ENCODE results near the gene GRWD1. TPM values are rescaled to one million over a fixed set of nuclear protein-coding genes. Genes with fewer than 3 reads are reported as not detected.

The GRWD1 gene
- total RNA-seq, 2 donors from 2014 or later = 36.6 to 39.2 TPM

DNA sequence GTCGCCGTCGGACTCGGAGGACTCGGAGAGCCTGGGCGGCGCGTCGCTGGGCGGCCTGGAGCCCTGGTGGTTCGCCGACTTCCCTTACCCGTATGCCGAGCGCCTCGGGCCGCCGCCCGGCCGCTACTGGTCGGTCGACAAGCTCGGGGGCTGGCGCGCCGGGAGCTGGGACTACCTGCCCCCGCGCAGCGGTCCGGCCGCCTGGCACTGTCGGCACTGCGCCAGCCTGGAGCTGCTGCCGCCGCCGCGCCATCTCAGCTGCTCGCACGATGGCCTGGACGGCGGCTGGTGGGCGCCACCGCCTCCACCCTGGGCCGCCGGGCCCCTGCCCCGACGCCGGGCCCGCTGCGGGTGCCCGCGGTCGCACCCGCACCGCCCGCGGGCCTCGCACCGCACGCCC is 2.5 kb upstream of the GRWD1 start:
- peak; percentile 66 for DNase-seq
- Mint-ChIP-seq H3K27me3 (ENCODE audit: insufficient read depth) (peaks cover 31% of the 10 kb centered on the region), H3K9me3 (no peaks in the 10 kb centered on the region), H3K4me1 (peaks cover 14% of the 10 kb centered on the region), H3K36me3 (ENCODE audit: low read depth) (peaks cover 17% of the 10 kb centered on the region), H3K27ac (no peak overlapping the region), H3K4me3 (no peak overlapping the region)
- no peak overlapping the region for H3K9ac ChIP-seq (ENCODE audit: extremely low read depth, low read length, poor library complexity, severe bottlenecking)
- H3K4me3 ChIP-seq (ENCODE audit: low read length) = no peak overlapping the region
- WGBS, 2 experiments (ENCODE audit: insufficient coverage in 1 of 2, insufficient read length in 1 of 2) = 44 to 66% methylated on average over 25 to 60 of the region's 60 CpGs
- H3K9me3 ChIP-seq (ENCODE audit: control insufficient read depth, low read length) = no peaks in the 10 kb centered on the region
- peaks cover 21% of the 10 kb centered on the region for H3K27me3 ChIP-seq (ENCODE audit: control insufficient read depth, insufficient read depth, low read length, poor library complexity, severe bottlenecking)
- TF ChIP-seq, protein P1, sequence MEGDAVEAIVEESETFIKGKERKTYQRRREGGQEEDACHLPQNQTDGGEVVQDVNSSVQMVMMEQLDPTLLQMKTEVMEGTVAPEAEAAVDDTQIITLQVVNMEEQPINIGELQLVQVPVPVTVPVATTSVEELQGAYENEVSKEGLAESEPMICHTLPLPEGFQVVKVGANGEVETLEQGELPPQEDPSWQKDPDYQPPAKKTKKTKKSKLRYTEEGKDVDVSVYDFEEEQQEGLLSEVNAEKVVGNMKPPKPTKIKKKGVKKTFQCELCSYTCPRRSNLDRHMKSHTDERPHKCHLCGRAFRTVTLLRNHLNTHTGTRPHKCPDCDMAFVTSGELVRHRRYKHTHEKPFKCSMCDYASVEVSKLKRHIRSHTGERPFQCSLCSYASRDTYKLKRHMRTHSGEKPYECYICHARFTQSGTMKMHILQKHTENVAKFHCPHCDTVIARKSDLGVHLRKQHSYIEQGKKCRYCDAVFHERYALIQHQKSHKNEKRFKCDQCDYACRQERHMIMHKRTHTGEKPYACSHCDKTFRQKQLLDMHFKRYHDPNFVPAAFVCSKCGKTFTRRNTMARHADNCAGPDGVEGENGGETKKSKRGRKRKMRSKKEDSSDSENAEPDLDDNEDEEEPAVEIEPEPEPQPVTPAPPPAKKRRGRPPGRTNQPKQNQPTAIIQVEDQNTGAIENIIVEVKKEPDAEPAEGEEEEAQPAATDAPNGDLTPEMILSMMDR (conservative IDR thresholded peaks at IDR 0.05) = no peak
- H3K4me1 ChIP-seq (ENCODE audit: control insufficient read depth, insufficient read depth, low read length) = no peaks in the 10 kb centered on the region
- no peak overlapping the region for H3K27ac ChIP-seq (ENCODE audit: low read depth, low read length)
- peaks cover 11% of the 10 kb centered on the region for H3K36me3 ChIP-seq (ENCODE audit: control insufficient read depth, insufficient read depth, low read length)

DNA sequence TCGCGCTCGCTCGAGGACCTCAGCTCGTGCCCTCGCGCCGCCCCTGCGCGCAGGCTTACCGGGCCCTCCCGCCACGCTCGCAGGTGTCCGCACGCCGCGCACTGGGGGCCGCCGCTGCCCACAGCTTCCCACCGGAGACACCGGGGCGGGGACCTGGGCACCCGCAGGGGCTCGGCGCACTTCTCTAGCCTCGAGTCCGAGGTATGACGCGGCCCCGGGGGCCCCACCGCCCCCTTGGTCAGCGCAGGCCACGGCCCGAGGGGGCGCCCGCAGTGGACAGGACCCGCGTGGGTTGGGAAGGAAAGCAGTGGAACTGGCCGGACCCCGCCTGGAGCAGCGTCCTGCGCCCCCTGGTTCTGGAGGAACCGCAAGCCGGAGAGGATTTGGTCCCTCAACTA is 2.1 kb upstream of the GRWD1 start:
- peak overlapping the region; percentile 95 for H3K4me3 ChIP-seq (ENCODE audit: low read length)
- no peak overlapping the region for H3K27ac Mint-ChIP-seq

DNA sequence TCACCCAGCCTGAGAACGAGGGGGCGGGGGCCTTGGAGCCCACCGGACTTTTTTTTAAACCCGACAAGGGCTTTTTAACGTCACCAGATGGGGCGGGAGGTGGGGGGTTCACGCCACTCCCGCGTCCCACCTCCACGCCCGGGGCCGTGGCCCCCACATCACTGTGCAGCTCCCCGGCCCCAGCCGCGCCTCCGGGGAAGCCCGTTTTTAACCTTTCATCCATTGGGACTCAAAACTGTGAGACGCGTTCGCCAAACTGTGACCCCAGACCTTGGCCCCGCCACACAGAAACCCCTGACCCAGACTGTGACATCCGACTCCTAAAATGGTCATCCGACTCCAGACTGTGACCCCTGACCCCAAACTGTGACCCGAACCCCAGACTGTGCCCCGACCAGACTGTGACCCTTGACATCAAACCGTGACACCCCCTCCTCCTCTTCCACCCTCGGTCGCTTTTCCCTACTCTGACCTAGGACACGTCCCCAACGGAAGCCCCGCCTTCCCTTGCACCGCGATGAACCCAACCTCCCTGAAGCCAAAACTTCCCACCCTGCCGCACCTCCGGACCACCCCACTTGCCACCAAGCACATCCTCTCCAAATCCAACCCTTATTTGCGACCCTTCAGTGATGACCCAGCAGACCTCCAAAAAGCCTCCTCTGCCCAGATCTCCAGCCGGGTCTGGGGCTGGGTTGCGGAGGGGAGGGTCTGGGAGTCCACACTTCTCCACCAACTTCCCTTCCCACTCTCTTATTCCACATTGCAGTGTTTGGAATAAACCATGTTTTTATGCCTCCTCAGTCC is 1.5 kb upstream of the GRWD1 start:
- Histone ChIP-seq H3K36me3 (ENCODE audit: control insufficient read depth, insufficient read depth, low read length) (peaks cover 19% of the 10 kb centered on the region), H3K4me3 (ENCODE audit: low read length) (peak overlapping the region; percentile 95), H3K9ac (ENCODE audit: extremely low read depth, low read length, poor library complexity, severe bottlenecking) (no peak overlapping the region), H3K9me3 (ENCODE audit: control insufficient read depth, low read length) (no peaks in the 10 kb centered on the region), H3K4me1 (ENCODE audit: control insufficient read depth, insufficient read depth, low read length) (no peaks in the 10 kb centered on the region), H3K27ac (ENCODE audit: low read depth, low read length) (no peak overlapping the region), H3K27me3 (ENCODE audit: control insufficient read depth, insufficient read depth, low read length, poor library complexity, severe bottlenecking) (peaks cover 21% of the 10 kb centered on the region)
- WGBS, 2 experiments (ENCODE audit: insufficient coverage in 1 of 2, insufficient read length in 1 of 2) = 52 to 61% methylated on average over 18 to 38 of the region's 38 CpGs
- H3K4me3 Mint-ChIP-seq = peak overlapping the region; percentile 88
- peaks cover 14% of the 10 kb centered on the region for H3K4me1 Mint-ChIP-seq
- TF ChIP-seq, protein P1 (conservative IDR thresholded peaks at IDR 0.05) = no peak
- DNase-seq = peak; percentile 67
- H3K27ac Mint-ChIP-seq = peak overlapping the region; percentile 98
- H3K27me3 Mint-ChIP-seq (ENCODE audit: insufficient read depth) = peaks cover 31% of the 10 kb centered on the region
- peaks cover 28% of the 10 kb centered on the region for H3K36me3 Mint-ChIP-seq (ENCODE audit: low read depth)
- no peaks in the 10 kb centered on the region for H3K9me3 Mint-ChIP-seq

More for the DNA sequence above, 2.1 kb upstream of the GRWD1 start:
- Mint-ChIP-seq H3K36me3 (ENCODE audit: low read depth) (peaks cover 22% of the 10 kb centered on the region), H3K4me1 (peaks cover 14% of the 10 kb centered on the region), H3K27me3 (ENCODE audit: insufficient read depth) (peaks cover 31% of the 10 kb centered on the region), H3K4me3 (no peak overlapping the region), H3K9me3 (no peaks in the 10 kb centered on the region)
- no peaks in the 10 kb centered on the region for H3K4me1 ChIP-seq (ENCODE audit: control insufficient read depth, insufficient read depth, low read length)
- H3K27ac ChIP-seq (ENCODE audit: low read depth, low read length) = no peak overlapping the region
- TF ChIP-seq, protein P1 (conservative IDR thresholded peaks at IDR 0.05) = no peak
- no peaks in the 10 kb centered on the region for H3K9me3 ChIP-seq (ENCODE audit: control insufficient read depth, low read length)
- DNase-seq = no peak
- 52 to 69% methylated on average over 17 to 45 of the region's 45 CpGs for WGBS, 2 experiments (ENCODE audit: insufficient coverage in 1 of 2, insufficient read length in 1 of 2)
- H3K9ac ChIP-seq (ENCODE audit: extremely low read depth, low read length, poor library complexity, severe bottlenecking) = no peak overlapping the region
- peaks cover 21% of the 10 kb centered on the region for H3K27me3 ChIP-seq (ENCODE audit: control insufficient read depth, insufficient read depth, low read length, poor library complexity, severe bottlenecking)
- peaks cover 16% of the 10 kb centered on the region for H3K36me3 ChIP-seq (ENCODE audit: control insufficient read depth, insufficient read depth, low read length)
